CD14-positive monocyte (primary cell): ENCODE data around the gene SFRP5. TPM values are rescaled to one million over a fixed set of nuclear protein-coding genes. Genes with fewer than 3 reads are reported as not detected.

Experiments used
- DNase-seq, 3 donors: peaks; one replicate each; pipeline ENCODE4 v3.0.0-alpha.2; 2011 to 2022
- H2AFZ ChIP-seq: 2 replicates; pipeline ENCODE4 v1.6.0; 2012; ENCODE audit warnings: mild to moderate bottlenecking, low read depth, low read length, inconsistent platforms; ENCODE audit not compliant: insufficient read depth, poor library complexity, severe bottlenecking
- H3K27ac ChIP-seq, 2 donors: 1 replicate in 1 of 2; 2 replicates in 1 of 2; pipeline ENCODE4 v1.5.1; 2012 to 2013; ENCODE audit warnings: low read length in 2 of 2, control low read depth in 1 of 2, inconsistent platforms in 1 of 2, low read depth in 1 of 2, mild to moderate bottlenecking in 1 of 2
- H3K27me3 ChIP-seq, 2 donors: one replicate each; pipeline versions ENCODE4 v1.6.0 to v1.6.1; 2011 to 2013; ENCODE audit warnings: low read length in 2 of 2; ENCODE audit not compliant: control insufficient read depth in 2 of 2, insufficient read depth in 2 of 2
- H3K36me3 ChIP-seq, 2 donors: replicated peaks in 1 of 2; 1 replicate in 1 of 2; 2 replicates in 1 of 2; pipeline versions ENCODE4 v1.5.1 to v1.6.1; 2012 to 2013; ENCODE audit warnings: low read length in 2 of 2, control low read depth in 1 of 2, inconsistent platforms in 1 of 2, mild to moderate bottlenecking in 1 of 2; ENCODE audit not compliant: insufficient read depth in 2 of 2, control insufficient read depth in 1 of 2
- H3K4me1 ChIP-seq, 2 donors: 1 replicate in 1 of 2; 2 replicates in 1 of 2; pipeline versions ENCODE4 v1.5.1 to v1.6.1; 2012 to 2013; ENCODE audit warnings: low read length in 2 of 2, control low read depth in 1 of 2, inconsistent platforms in 1 of 2, mild to moderate bottlenecking in 1 of 2, moderate library complexity in 1 of 2; ENCODE audit not compliant: insufficient read depth in 2 of 2, control insufficient read depth in 1 of 2
- H3K4me2 ChIP-seq: replicated peaks from 2 replicates; pipeline ENCODE3; 2012; ENCODE audit warnings: low read length, moderate library complexity, mild to moderate bottlenecking; ENCODE audit not compliant: poor library complexity, severe bottlenecking; ENCODE audit errors: extremely low read depth
- H3K4me3 ChIP-seq, 3 experiments: fragments of 200-600 bp in 1 of 3; sonication (generic) in 1 of 3; replicated peaks in 1 of 3; 1 replicate in 2 of 3; 2 replicates in 1 of 3; pipeline ENCODE4 v1.5.1; 2011 to 2013; ENCODE audit warnings: low read length in 3 of 3, mild to moderate bottlenecking in 3 of 3, control low read depth in 2 of 3, low read depth in 2 of 3, inconsistent platforms in 1 of 3, moderate library complexity in 1 of 3
- H3K79me2 ChIP-seq: 2 replicates; pipeline ENCODE4 v1.6.0; 2012; ENCODE audit warnings: mild to moderate bottlenecking, control low read depth, inconsistent platforms, low read length, moderate library complexity; ENCODE audit not compliant: insufficient read depth
- H3K9ac ChIP-seq: 2 replicates; pipeline ENCODE4 v1.6.0; 2017; ENCODE audit warnings: low read length, mild to moderate bottlenecking; ENCODE audit not compliant: insufficient read depth, poor library complexity, severe bottlenecking
- H3K9me3 ChIP-seq, 2 donors: replicated peaks in 1 of 2; 1 replicate in 1 of 2; 2 replicates in 1 of 2; pipeline versions ENCODE4 v1.5.1 to v1.6.1; 2012 to 2013; ENCODE audit warnings: low read length in 2 of 2, control low read depth in 1 of 2; ENCODE audit not compliant: control insufficient read depth in 1 of 2, insufficient read depth in 1 of 2
- H4K20me1 ChIP-seq: 2 replicates; pipeline ENCODE4 v1.6.0; 2012; ENCODE audit warnings: mild to moderate bottlenecking, low read length, control low read depth, moderate library complexity; ENCODE audit not compliant: insufficient read depth
- H3K27ac Mint-ChIP-seq, 7 donors: one replicate each; pipeline ENCODE4 v1.8.0; 2020; ENCODE audit warnings: mild to moderate bottlenecking in 7 of 7, mixed read lengths in 7 of 7, moderate library complexity in 6 of 7, inconsistent platforms in 2 of 7
- H3K27me3 Mint-ChIP-seq, 3 donors: one replicate each; pipeline ENCODE4 v1.8.0; 2021 to 2022; ENCODE audit warnings: low read depth in 3 of 3, mild to moderate bottlenecking in 3 of 3, mixed read lengths in 3 of 3, moderate library complexity in 3 of 3, inconsistent platforms in 1 of 3
- H3K36me3 Mint-ChIP-seq, 2 donors: one replicate each; pipeline ENCODE4 v1.8.0; 2020; ENCODE audit warnings: mixed read lengths in 2 of 2, inconsistent platforms in 1 of 2, mild to moderate bottlenecking in 1 of 2
- H3K4me1 Mint-ChIP-seq: one replicate; pipeline ENCODE4 v1.8.0; 2020; ENCODE audit warnings: mild to moderate bottlenecking, mixed read lengths
- H3K4me3 Mint-ChIP-seq, 2 donors: one replicate each; pipeline ENCODE4 v1.8.0; 2020; ENCODE audit warnings: mild to moderate bottlenecking in 2 of 2, mixed read lengths in 2 of 2, moderate library complexity in 1 of 2
- H3K9me3 Mint-ChIP-seq, 7 donors: one replicate each; pipeline ENCODE4 v1.8.0; 2020 to 2022; ENCODE audit warnings: mixed read lengths in 7 of 7, mild to moderate bottlenecking in 6 of 7, moderate library complexity in 6 of 7, inconsistent platforms in 2 of 7
- CTCF ChIP-seq: fragments of 200-600 bp; IDR thresholded peaks from one replicate; pipeline ENCODE4 v1.8.0; 2022; ENCODE audit warnings: antibody characterized with exemption, mild to moderate bottlenecking
- WGBS: methylation state at CpG from one replicate; pipeline ENCODE4 v1.1.5; 2013; ENCODE audit warnings: missing lambda C conversion rate; ENCODE audit not compliant: insufficient coverage; 5-methylcytosine and 5-hydroxymethylcytosine counted together
- intact Hi-C, 2 donors: fragments of 100-400 bp; cut with micrococcal nuclease; formaldehyde crosslinking; loops; one replicate each; pipeline versions ENCODE4 v1.15.0 to v1.15.1; 2023
- polyA plus RNA-seq, 3 donors: library from polyadenylated mRNA; depleted of rRNA in 1 of 3; unstranded in 2 of 3; stranded (reverse) in 1 of 3; fragments of 300-500 nt in 2 of 3; fragments of >200 nt in 1 of 3; fragmentation: Illumina TruSeq in 2 of 3; gene quantifications; 1 replicate in 2 of 3; 2 replicates in 1 of 3; pipeline ENCODE4 v1.2.3, GENCODE V29; 2012 to 2021

Gene SFRP5
- polyA plus RNA-seq, 3 donors: not detected

GRCh38 chr10:97800474-97800873 is 28.7 kb upstream of the SFRP5 start:
- Histone ChIP-seq H3K9me3 (peaks cover 0 to 8% of the 10 kb centered on the region in 2 donors), H3K4me2 (no peak overlapping the region), H3K4me3 (no peak overlapping the region), H4K20me1 (no peaks in the 10 kb centered on the region), H3K9ac (no peak overlapping the region), H3K27me3 (peaks cover 3% of the 10 kb centered on the region in 2 donors), H3K4me1 (no peaks in the 10 kb centered on the region), H3K36me3 (no peaks in the 10 kb centered on the region), H2AFZ (no peak overlapping the region), H3K27ac (no peak overlapping the region), H3K79me2 (no peaks in the 10 kb centered on the region)
- no peaks in the 10 kb centered on the region for H3K36me3 Mint-ChIP-seq
- WGBS: 97% methylated on average over 7 of the region's 9 CpGs
- no peak for DNase-seq
- peaks cover 11 to 44% (median 14%) of the 10 kb centered on the region in 3 donors for H3K27me3 Mint-ChIP-seq
- peaks cover 3 to 13% (median 11%) of the 10 kb centered on the region in 7 donors for H3K9me3 Mint-ChIP-seq
- H3K4me1 Mint-ChIP-seq: peaks cover 1% of the 10 kb centered on the region
- no peak for TF ChIP-seq CTCF
- no peak overlapping the region for H3K27ac Mint-ChIP-seq
- no peak overlapping the region for H3K4me3 Mint-ChIP-seq
- intact Hi-C loops: no loop called here

DNA sequence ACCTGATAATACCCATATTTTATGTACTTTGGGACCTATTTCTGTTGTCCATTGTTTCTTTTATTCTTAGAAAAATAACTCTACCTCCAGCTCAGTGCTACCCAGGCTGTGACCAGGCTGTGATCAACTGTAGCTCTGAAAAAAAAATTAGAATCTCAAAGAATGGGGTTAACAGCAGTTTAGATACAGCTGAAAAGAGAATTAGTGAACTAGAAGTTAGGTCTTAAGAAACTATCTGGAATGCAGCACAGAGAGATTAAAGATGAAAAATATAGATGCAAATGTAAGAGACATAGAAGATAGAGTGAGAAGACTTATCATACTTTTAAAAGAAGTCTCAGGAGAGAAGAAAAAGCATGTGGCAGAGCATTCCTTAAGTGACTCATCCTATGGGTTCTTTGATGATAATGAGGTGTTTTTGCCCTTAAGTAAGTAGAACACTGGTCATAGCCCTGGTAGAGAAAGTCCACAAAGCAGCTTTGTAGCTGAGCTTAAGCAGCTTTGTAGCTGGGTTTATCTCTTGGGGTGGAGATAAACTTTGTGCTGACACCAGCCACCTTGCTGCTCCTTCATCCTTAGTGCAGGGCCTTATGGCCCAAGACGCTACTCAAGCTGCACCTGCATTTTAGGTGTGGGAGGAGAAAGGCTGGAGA is 27.3 kb upstream of the SFRP5 start:
- Histone ChIP-seq H3K36me3 (no peaks in the 10 kb centered on the region), H4K20me1 (no peaks in the 10 kb centered on the region), H3K4me3 (no peak overlapping the region), H3K9me3 (peaks cover 0 to 8% of the 10 kb centered on the region in 2 donors), H3K4me1 (no peaks in the 10 kb centered on the region), H3K27ac (no peak overlapping the region), H2AFZ (no peak overlapping the region), H3K4me2 (no peak overlapping the region), H3K27me3 (peaks cover 3% of the 10 kb centered on the region in 2 donors), H3K79me2 (no peaks in the 10 kb centered on the region), H3K9ac (no peak overlapping the region)
- Mint-ChIP-seq H3K27ac (no peak overlapping the region), H3K27me3 (peaks cover 16 to 44% (median 17%) of the 10 kb centered on the region in 3 donors), H3K9me3 (peaks cover 3 to 13% (median 11%) of the 10 kb centered on the region in 7 donors), H3K4me3 (no peak overlapping the region), H3K36me3 (no peaks in the 10 kb centered on the region), H3K4me1 (peaks cover 1% of the 10 kb centered on the region)
- intact Hi-C loops: no loop called here
- no CpG with 5 or more reads among the region's 1 CpG for WGBS
- DNase-seq: no peak
- no peak for TF ChIP-seq CTCF
